ENCODE data around the gene DVL2. TPM values are rescaled to one million over a fixed set of nuclear protein-coding genes. Genes with fewer than 3 reads are reported as not detected.
A peak's percentile ranks its signal among the peaks of the same experiment; 100 is the strongest.
"Not testable (repeated sequence)": the region's sequence is repeated elsewhere in the genome, so short reads cannot be mapped to it uniquely, and the experiment has no call there.

DVL2 gene
- total RNA-seq, 1 experiment from 2014 or later = 82.9 TPM

DNA sequence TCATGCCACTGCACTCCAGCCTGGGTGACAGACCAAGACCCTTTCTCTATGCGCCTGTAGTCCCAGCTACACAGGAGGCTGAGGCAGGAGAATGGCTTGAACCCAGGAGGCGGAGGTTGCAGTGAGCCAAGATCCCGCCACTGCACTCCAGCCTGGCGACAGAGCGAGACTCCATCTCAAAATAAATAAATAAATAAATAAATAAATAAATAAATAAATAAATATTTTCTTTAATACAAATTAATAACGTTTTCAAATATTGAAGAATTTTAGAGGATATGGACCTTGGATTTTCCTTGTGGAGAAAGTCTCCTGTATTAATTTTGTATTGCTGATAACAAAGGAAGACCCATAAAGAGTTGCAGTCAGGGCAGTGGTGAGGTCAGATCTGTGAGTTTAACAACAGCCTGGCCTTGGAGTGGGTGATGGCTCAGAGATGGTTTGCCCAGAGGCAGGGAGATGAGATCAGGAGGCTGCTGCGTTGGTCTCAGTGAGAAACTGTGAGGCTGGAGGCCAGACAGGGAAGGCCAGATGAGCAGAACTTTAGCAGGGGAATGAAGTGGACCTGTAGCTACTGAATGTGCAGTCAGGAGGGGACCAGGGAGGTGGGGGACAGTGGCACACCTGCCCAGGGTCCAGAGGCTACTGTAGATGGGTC lies 50.8 kb downstream of the DVL2 start:
- H3K79me2 ChIP-seq (ENCODE audit: insufficient read depth, low read length) = no peaks in the 10 kb centered on the region
- H3K79me1 ChIP-seq (ENCODE audit: insufficient read depth, low read depth, low read length, poor library complexity, severe bottlenecking) = no peaks in the 10 kb centered on the region
- H3K4me3 Mint-ChIP-seq = no peak overlapping the region
- H3K4ac ChIP-seq (ENCODE audit: low read depth, low read length) = no peak overlapping the region
- H2BK5ac ChIP-seq (ENCODE audit: insufficient read length, low read length) = no peak overlapping the region
- no peak overlapping the region for H3K14ac ChIP-seq (ENCODE audit: insufficient read depth, low read length)
- no peak overlapping the region for H2BK120ac ChIP-seq (ENCODE audit: low read depth, low read length, poor library complexity, severe bottlenecking)
- no peak overlapping the region for H3K4me2 ChIP-seq (ENCODE audit: insufficient read depth, insufficient read length, low read length)
- H3K27me3 Mint-ChIP-seq (ENCODE audit: low read depth) = peaks cover 15% of the 10 kb centered on the region
- H3K9me3 ChIP-seq (ENCODE audit: control insufficient read depth, low read depth, low read length) = no peaks in the 10 kb centered on the region
- no peak overlapping the region for H2AK5ac ChIP-seq (ENCODE audit: insufficient read length, low read length)
- no peak overlapping the region for H3K56ac ChIP-seq (ENCODE audit: insufficient read length, low read depth, low read length)
- no peak overlapping the region for H2AFZ ChIP-seq (ENCODE audit: low read length)
- no peak overlapping the region for H3K27ac ChIP-seq (ENCODE audit: insufficient read length, low read depth, low read length)
- peaks cover 0 to 5% (median 3%) of the 10 kb centered on the region in 3 experiments; a peak in 2 of 7 replicates for H3K36me3 Mint-ChIP-seq (ENCODE audit: insufficient read depth in 1 of 3, low read depth in 3 of 3)
- H4K91ac ChIP-seq (ENCODE audit: insufficient read length, low read depth, low read length) = no peak overlapping the region
- H3K4me1 ChIP-seq (ENCODE audit: insufficient read depth, low read length) = no peaks in the 10 kb centered on the region
- no peaks in the 10 kb centered on the region for H3K27me3 ChIP-seq (ENCODE audit: insufficient read depth, low read length)
- no peak overlapping the region for H4K5ac ChIP-seq (ENCODE audit: insufficient read length, low read depth, low read length)
- H2BK12ac ChIP-seq (ENCODE audit: insufficient read length, low read depth, low read length) = no peak overlapping the region
- H3K27ac Mint-ChIP-seq = peak overlapping the region in 2 of 3 experiments; percentile 59 to 60; a peak in 1 of 7 replicates
- no peaks in the 10 kb centered on the region for H3K23me2 ChIP-seq (ENCODE audit: insufficient read length, low read depth, low read length, poor library complexity, severe bottlenecking)
- H4K20me1 ChIP-seq (ENCODE audit: control insufficient read depth, insufficient read depth, insufficient read length) = no peaks in the 10 kb centered on the region
- no peak overlapping the region for H2BK20ac ChIP-seq (ENCODE audit: low read depth, low read length, poor library complexity, severe bottlenecking)
- 0 out of 4 replicates have a peak, but pooled peaks cover 0 to 4% of the 10 kb centered on the region in 2 experiments for H3K4me1 Mint-ChIP-seq
- DNase-seq = no peak
- no peak overlapping the region for H4K8ac ChIP-seq (replicated peaks; ENCODE audit: insufficient read length, low read depth, low read length)
- H3K9ac ChIP-seq (ENCODE audit: extremely low read depth, insufficient read length, low read length) = no peak overlapping the region
- no CpG with 5 or more reads among the region's 7 CpGs for WGBS (ENCODE audit: extremely low coverage, insufficient read length, low lambda C conversion rate)
- H3K23ac ChIP-seq (ENCODE audit: insufficient read length, low read depth, low read length) = no peak overlapping the region
- no peak overlapping the region for H2BK15ac ChIP-seq (ENCODE audit: low read depth, low read length)
- no peak overlapping the region for H3K18ac ChIP-seq (ENCODE audit: insufficient read length, low read depth, low read length)
- no peak overlapping the region for H3T11ph ChIP-seq (ENCODE audit: low read length)
- no peaks in the 10 kb centered on the region for H3K9me3 Mint-ChIP-seq
- TF ChIP-seq, protein P1, sequence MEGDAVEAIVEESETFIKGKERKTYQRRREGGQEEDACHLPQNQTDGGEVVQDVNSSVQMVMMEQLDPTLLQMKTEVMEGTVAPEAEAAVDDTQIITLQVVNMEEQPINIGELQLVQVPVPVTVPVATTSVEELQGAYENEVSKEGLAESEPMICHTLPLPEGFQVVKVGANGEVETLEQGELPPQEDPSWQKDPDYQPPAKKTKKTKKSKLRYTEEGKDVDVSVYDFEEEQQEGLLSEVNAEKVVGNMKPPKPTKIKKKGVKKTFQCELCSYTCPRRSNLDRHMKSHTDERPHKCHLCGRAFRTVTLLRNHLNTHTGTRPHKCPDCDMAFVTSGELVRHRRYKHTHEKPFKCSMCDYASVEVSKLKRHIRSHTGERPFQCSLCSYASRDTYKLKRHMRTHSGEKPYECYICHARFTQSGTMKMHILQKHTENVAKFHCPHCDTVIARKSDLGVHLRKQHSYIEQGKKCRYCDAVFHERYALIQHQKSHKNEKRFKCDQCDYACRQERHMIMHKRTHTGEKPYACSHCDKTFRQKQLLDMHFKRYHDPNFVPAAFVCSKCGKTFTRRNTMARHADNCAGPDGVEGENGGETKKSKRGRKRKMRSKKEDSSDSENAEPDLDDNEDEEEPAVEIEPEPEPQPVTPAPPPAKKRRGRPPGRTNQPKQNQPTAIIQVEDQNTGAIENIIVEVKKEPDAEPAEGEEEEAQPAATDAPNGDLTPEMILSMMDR (conservative IDR thresholded peaks at IDR 0.05) = no peak

DNA sequence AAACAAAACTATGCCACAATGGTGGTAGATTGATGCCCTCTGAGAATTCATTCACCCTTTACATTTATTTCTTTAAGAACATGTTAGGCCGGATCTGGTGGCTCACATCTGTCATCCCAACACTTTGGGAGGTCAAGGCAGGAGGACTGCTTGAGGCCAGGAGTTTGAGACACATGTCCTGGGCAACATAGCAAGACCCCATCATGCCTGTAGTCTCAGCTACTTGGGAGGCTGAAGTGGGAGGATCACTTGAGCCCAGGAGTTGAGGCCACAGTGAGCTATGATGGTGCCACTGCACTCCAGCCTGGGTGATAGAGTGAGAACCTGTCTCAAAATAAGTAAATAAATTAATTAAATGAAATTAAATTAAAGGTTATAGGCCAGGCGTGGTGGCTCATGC lies 52.2 kb downstream of the DVL2 start:
- not testable (repeated sequence) for H3K56ac ChIP-seq (ENCODE audit: insufficient read length, low read depth, low read length); H3K9me3 Mint-ChIP-seq; H3K4ac ChIP-seq (ENCODE audit: low read depth, low read length); H3K23me2 ChIP-seq (ENCODE audit: insufficient read length, low read depth, low read length, poor library complexity, severe bottlenecking); H3K23ac ChIP-seq (ENCODE audit: insufficient read length, low read depth, low read length); H3K4me1 ChIP-seq (ENCODE audit: insufficient read depth, low read length); H2BK20ac ChIP-seq (ENCODE audit: low read depth, low read length, poor library complexity, severe bottlenecking); H3K4me3 Mint-ChIP-seq; H3K9me3 ChIP-seq (ENCODE audit: control insufficient read depth, low read depth, low read length); H3T11ph ChIP-seq (ENCODE audit: low read length); H4K8ac ChIP-seq (replicated peaks; ENCODE audit: insufficient read length, low read depth, low read length); H4K5ac ChIP-seq (ENCODE audit: insufficient read length, low read depth, low read length); H3K27ac Mint-ChIP-seq; H3K27me3 ChIP-seq (ENCODE audit: insufficient read depth, low read length); H3K4me2 ChIP-seq (ENCODE audit: insufficient read depth, insufficient read length, low read length); H3K36me3 Mint-ChIP-seq (ENCODE audit: insufficient read depth in 1 of 3, low read depth in 3 of 3); H4K20me1 ChIP-seq (ENCODE audit: control insufficient read depth, insufficient read depth, insufficient read length); H3K79me2 ChIP-seq (ENCODE audit: insufficient read depth, low read length); H2BK12ac ChIP-seq (ENCODE audit: insufficient read length, low read depth, low read length); H3K14ac ChIP-seq (ENCODE audit: insufficient read depth, low read length); H2BK120ac ChIP-seq (ENCODE audit: low read depth, low read length, poor library complexity, severe bottlenecking); H3K18ac ChIP-seq (ENCODE audit: insufficient read length, low read depth, low read length); H2AK5ac ChIP-seq (ENCODE audit: insufficient read length, low read length); H3K27ac ChIP-seq (ENCODE audit: insufficient read length, low read depth, low read length); H3K9ac ChIP-seq (ENCODE audit: extremely low read depth, insufficient read length, low read length); H2BK5ac ChIP-seq (ENCODE audit: insufficient read length, low read length); H2BK15ac ChIP-seq (ENCODE audit: low read depth, low read length); H4K91ac ChIP-seq (ENCODE audit: insufficient read length, low read depth, low read length); H3K79me1 ChIP-seq (ENCODE audit: insufficient read depth, low read depth, low read length, poor library complexity, severe bottlenecking); DNase-seq; H2AFZ ChIP-seq (ENCODE audit: low read length)
- Mint-ChIP-seq H3K4me1 (peaks cover 5 to 14% of the 10 kb centered on the region in 2 experiments; a peak in 3 of 4 replicates), H3K27me3 (ENCODE audit: low read depth) (peaks cover 23% of the 10 kb centered on the region)
- no CpG with 5 or more reads among the region's 2 CpGs for WGBS (ENCODE audit: extremely low coverage, insufficient read length, low lambda C conversion rate)

Measured in H9 (cell line).